CD14-positive monocyte (primary cell): ENCODE data around the gene TFG. TPM values are rescaled to one million over a fixed set of nuclear protein-coding genes. Genes with fewer than 3 reads are reported as not detected.

Experiments used
- DNase-seq, 3 donors: peaks; one replicate each; pipeline ENCODE4 v3.0.0-alpha.2; 2011 to 2022
- H2AFZ ChIP-seq: 2 replicates; pipeline ENCODE4 v1.6.0; 2012; ENCODE audit warnings: mild to moderate bottlenecking, low read depth, low read length, inconsistent platforms; ENCODE audit not compliant: insufficient read depth, poor library complexity, severe bottlenecking
- H3K27ac ChIP-seq, 2 donors: 1 replicate in 1 of 2; 2 replicates in 1 of 2; pipeline ENCODE4 v1.5.1; 2012 to 2013; ENCODE audit warnings: low read length in 2 of 2, control low read depth in 1 of 2, inconsistent platforms in 1 of 2, low read depth in 1 of 2, mild to moderate bottlenecking in 1 of 2
- H3K27me3 ChIP-seq, 2 donors: one replicate each; pipeline versions ENCODE4 v1.6.0 to v1.6.1; 2011 to 2013; ENCODE audit warnings: low read length in 2 of 2; ENCODE audit not compliant: control insufficient read depth in 2 of 2, insufficient read depth in 2 of 2
- H3K36me3 ChIP-seq, 2 donors: replicated peaks in 1 of 2; 1 replicate in 1 of 2; 2 replicates in 1 of 2; pipeline versions ENCODE4 v1.5.1 to v1.6.1; 2012 to 2013; ENCODE audit warnings: low read length in 2 of 2, control low read depth in 1 of 2, inconsistent platforms in 1 of 2, mild to moderate bottlenecking in 1 of 2; ENCODE audit not compliant: insufficient read depth in 2 of 2, control insufficient read depth in 1 of 2
- H3K4me1 ChIP-seq, 2 donors: 1 replicate in 1 of 2; 2 replicates in 1 of 2; pipeline versions ENCODE4 v1.5.1 to v1.6.1; 2012 to 2013; ENCODE audit warnings: low read length in 2 of 2, control low read depth in 1 of 2, inconsistent platforms in 1 of 2, mild to moderate bottlenecking in 1 of 2, moderate library complexity in 1 of 2; ENCODE audit not compliant: insufficient read depth in 2 of 2, control insufficient read depth in 1 of 2
- H3K4me2 ChIP-seq: replicated peaks from 2 replicates; pipeline ENCODE3; 2012; ENCODE audit warnings: low read length, moderate library complexity, mild to moderate bottlenecking; ENCODE audit not compliant: poor library complexity, severe bottlenecking; ENCODE audit errors: extremely low read depth
- H3K4me3 ChIP-seq, 3 experiments: fragments of 200-600 bp in 1 of 3; sonication (generic) in 1 of 3; replicated peaks in 1 of 3; 1 replicate in 2 of 3; 2 replicates in 1 of 3; pipeline ENCODE4 v1.5.1; 2011 to 2013; ENCODE audit warnings: low read length in 3 of 3, mild to moderate bottlenecking in 3 of 3, control low read depth in 2 of 3, low read depth in 2 of 3, inconsistent platforms in 1 of 3, moderate library complexity in 1 of 3
- H3K79me2 ChIP-seq: 2 replicates; pipeline ENCODE4 v1.6.0; 2012; ENCODE audit warnings: mild to moderate bottlenecking, control low read depth, inconsistent platforms, low read length, moderate library complexity; ENCODE audit not compliant: insufficient read depth
- H3K9ac ChIP-seq: 2 replicates; pipeline ENCODE4 v1.6.0; 2017; ENCODE audit warnings: low read length, mild to moderate bottlenecking; ENCODE audit not compliant: insufficient read depth, poor library complexity, severe bottlenecking
- H3K9me3 ChIP-seq, 2 donors: replicated peaks in 1 of 2; 1 replicate in 1 of 2; 2 replicates in 1 of 2; pipeline versions ENCODE4 v1.5.1 to v1.6.1; 2012 to 2013; ENCODE audit warnings: low read length in 2 of 2, control low read depth in 1 of 2; ENCODE audit not compliant: control insufficient read depth in 1 of 2, insufficient read depth in 1 of 2
- H4K20me1 ChIP-seq: 2 replicates; pipeline ENCODE4 v1.6.0; 2012; ENCODE audit warnings: mild to moderate bottlenecking, low read length, control low read depth, moderate library complexity; ENCODE audit not compliant: insufficient read depth
- H3K27ac Mint-ChIP-seq, 7 donors: one replicate each; pipeline ENCODE4 v1.8.0; 2020; ENCODE audit warnings: mild to moderate bottlenecking in 7 of 7, mixed read lengths in 7 of 7, moderate library complexity in 6 of 7, inconsistent platforms in 2 of 7
- H3K27me3 Mint-ChIP-seq, 3 donors: one replicate each; pipeline ENCODE4 v1.8.0; 2021 to 2022; ENCODE audit warnings: low read depth in 3 of 3, mild to moderate bottlenecking in 3 of 3, mixed read lengths in 3 of 3, moderate library complexity in 3 of 3, inconsistent platforms in 1 of 3
- H3K36me3 Mint-ChIP-seq, 2 donors: one replicate each; pipeline ENCODE4 v1.8.0; 2020; ENCODE audit warnings: mixed read lengths in 2 of 2, inconsistent platforms in 1 of 2, mild to moderate bottlenecking in 1 of 2
- H3K4me1 Mint-ChIP-seq: one replicate; pipeline ENCODE4 v1.8.0; 2020; ENCODE audit warnings: mild to moderate bottlenecking, mixed read lengths
- H3K4me3 Mint-ChIP-seq, 2 donors: one replicate each; pipeline ENCODE4 v1.8.0; 2020; ENCODE audit warnings: mild to moderate bottlenecking in 2 of 2, mixed read lengths in 2 of 2, moderate library complexity in 1 of 2
- H3K9me3 Mint-ChIP-seq, 7 donors: one replicate each; pipeline ENCODE4 v1.8.0; 2020 to 2022; ENCODE audit warnings: mixed read lengths in 7 of 7, mild to moderate bottlenecking in 6 of 7, moderate library complexity in 6 of 7, inconsistent platforms in 2 of 7
- WGBS: methylation state at CpG from one replicate; pipeline ENCODE4 v1.1.5; 2013; ENCODE audit warnings: missing lambda C conversion rate; ENCODE audit not compliant: insufficient coverage; 5-methylcytosine and 5-hydroxymethylcytosine counted together
- intact Hi-C, 2 donors: fragments of 100-400 bp; cut with micrococcal nuclease; formaldehyde crosslinking; loops; one replicate each; pipeline versions ENCODE4 v1.15.0 to v1.15.1; 2023
- polyA plus RNA-seq, 3 donors: library from polyadenylated mRNA; depleted of rRNA in 1 of 3; unstranded in 2 of 3; stranded (reverse) in 1 of 3; fragments of 300-500 nt in 2 of 3; fragments of >200 nt in 1 of 3; fragmentation: Illumina TruSeq in 2 of 3; gene quantifications; 1 replicate in 2 of 3; 2 replicates in 1 of 3; pipeline ENCODE4 v1.2.3, GENCODE V29; 2012 to 2021
- TF ChIP-seq, protein P1 (sequence below): fragments of 200-600 bp; IDR thresholded peaks from one replicate; pipeline ENCODE4 v1.8.0; 2022; ENCODE audit warnings: antibody characterized with exemption, mild to moderate bottlenecking

Gene TFG
- polyA plus RNA-seq, 3 donors, result 37.9 to 51.2 (median 44.8) TPM

DNA sequence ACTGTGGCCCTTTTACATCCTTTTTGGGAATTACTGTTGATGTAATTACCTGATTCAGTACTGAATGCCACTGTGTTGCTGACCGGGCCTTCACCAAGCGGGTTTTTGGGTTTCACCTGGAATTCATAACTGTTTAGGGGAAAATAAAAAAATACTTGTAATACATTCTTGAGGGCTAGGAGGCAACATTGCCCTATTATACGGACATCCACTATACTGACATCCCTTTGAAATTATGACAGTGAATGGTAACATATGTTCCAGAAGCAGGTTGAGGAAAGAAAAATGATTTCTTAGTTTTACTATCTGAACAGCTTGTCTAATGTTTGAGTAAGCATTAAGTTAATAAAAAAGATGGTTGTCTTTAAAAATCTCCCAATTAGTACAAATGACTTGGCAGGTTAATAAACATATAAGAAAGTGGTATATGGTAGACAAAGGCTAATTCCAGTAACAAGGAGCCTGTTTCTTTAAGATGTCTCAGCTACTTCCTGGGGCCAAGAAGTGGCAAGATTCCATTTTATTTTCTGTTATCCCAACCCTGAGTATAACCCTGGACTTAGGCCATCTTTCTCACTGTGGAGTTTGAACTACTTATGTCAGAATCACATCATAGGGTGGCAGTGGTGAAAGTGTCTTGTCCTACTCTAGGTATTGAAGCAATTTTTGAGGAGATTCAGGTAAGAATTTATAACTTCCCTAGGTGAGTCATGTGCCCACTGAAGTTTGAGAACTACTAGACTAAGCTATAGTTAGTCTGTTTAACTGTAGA, 45.5 kb downstream of the TFG start:
- H3K27ac Mint-ChIP-seq, result no peak overlapping the region
- no peak overlapping the region for H3K4me3 ChIP-seq
- H3K27me3 ChIP-seq, result no peaks in the 10 kb centered on the region
- H3K79me2 ChIP-seq, result no peaks in the 10 kb centered on the region
- no CpG with 5 or more reads among the region's 3 CpGs for WGBS
- H3K4me2 ChIP-seq, result no peak overlapping the region
- H3K36me3 ChIP-seq, result peaks cover 33 to 57% of the 10 kb centered on the region in 2 donors
- no peak overlapping the region for H3K27ac ChIP-seq
- TF ChIP-seq, protein P1, sequence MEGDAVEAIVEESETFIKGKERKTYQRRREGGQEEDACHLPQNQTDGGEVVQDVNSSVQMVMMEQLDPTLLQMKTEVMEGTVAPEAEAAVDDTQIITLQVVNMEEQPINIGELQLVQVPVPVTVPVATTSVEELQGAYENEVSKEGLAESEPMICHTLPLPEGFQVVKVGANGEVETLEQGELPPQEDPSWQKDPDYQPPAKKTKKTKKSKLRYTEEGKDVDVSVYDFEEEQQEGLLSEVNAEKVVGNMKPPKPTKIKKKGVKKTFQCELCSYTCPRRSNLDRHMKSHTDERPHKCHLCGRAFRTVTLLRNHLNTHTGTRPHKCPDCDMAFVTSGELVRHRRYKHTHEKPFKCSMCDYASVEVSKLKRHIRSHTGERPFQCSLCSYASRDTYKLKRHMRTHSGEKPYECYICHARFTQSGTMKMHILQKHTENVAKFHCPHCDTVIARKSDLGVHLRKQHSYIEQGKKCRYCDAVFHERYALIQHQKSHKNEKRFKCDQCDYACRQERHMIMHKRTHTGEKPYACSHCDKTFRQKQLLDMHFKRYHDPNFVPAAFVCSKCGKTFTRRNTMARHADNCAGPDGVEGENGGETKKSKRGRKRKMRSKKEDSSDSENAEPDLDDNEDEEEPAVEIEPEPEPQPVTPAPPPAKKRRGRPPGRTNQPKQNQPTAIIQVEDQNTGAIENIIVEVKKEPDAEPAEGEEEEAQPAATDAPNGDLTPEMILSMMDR, result no peak
- no peak overlapping the region for H3K9ac ChIP-seq
- H3K27me3 Mint-ChIP-seq, result no peaks in the 10 kb centered on the region
- no peak for DNase-seq
- peaks cover 45 to 48% of the 10 kb centered on the region in 2 donors for H3K36me3 Mint-ChIP-seq
- no peaks in the 10 kb centered on the region for H4K20me1 ChIP-seq
- H3K9me3 Mint-ChIP-seq, result no peaks in the 10 kb centered on the region
- no peak overlapping the region for H2AFZ ChIP-seq
- H3K9me3 ChIP-seq, result no peaks in the 10 kb centered on the region
- intact Hi-C loops, result no loop called here
- H3K4me3 Mint-ChIP-seq, result no peak overlapping the region
- H3K4me1 ChIP-seq, result no peaks in the 10 kb centered on the region
- no peaks in the 10 kb centered on the region for H3K4me1 Mint-ChIP-seq

DNA sequence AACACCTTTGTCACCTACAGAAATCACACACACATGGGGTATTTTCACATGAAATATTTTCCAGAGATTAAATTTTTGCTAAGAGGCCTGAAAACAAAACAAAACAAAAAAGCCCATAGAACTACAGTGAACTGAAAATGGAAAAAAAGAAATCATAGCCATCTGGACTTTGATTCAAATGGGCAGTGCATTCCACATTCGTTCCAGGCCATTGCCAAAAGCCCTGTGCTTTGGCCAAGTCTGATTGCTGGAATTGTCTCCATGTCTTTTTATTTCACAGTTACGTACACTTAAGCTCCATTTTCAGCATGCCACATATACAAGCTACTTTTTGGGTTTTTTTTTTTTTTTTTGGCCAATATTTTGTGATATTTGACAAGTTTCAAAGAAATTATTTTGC, 47.1 kb downstream of the TFG start:
- no peak overlapping the region for H3K27ac Mint-ChIP-seq
- no peaks in the 10 kb centered on the region for H3K9me3 Mint-ChIP-seq
- no peaks in the 10 kb centered on the region for H4K20me1 ChIP-seq
- H3K36me3 ChIP-seq, result peaks cover 18 to 40% of the 10 kb centered on the region in 2 donors
- H2AFZ ChIP-seq, result no peak overlapping the region
- H3K36me3 Mint-ChIP-seq, result peaks cover 35 to 37% of the 10 kb centered on the region in 2 donors
- H3K4me1 ChIP-seq, result no peaks in the 10 kb centered on the region
- 100% methylated on average over 1 of the region's 2 CpGs for WGBS
- H3K27me3 Mint-ChIP-seq, result peaks cover 0 to 1% (median 0%) of the 10 kb centered on the region in 3 donors
- no peaks in the 10 kb centered on the region for H3K79me2 ChIP-seq
- H3K4me3 ChIP-seq, result no peak overlapping the region
- intact Hi-C loops, result no loop called here
- H3K4me1 Mint-ChIP-seq, result no peaks in the 10 kb centered on the region
- no peak overlapping the region for H3K27ac ChIP-seq
- H3K9me3 ChIP-seq, result no peaks in the 10 kb centered on the region
- H3K4me2 ChIP-seq, result no peak overlapping the region
- no peak overlapping the region for H3K4me3 Mint-ChIP-seq
- DNase-seq, result no peak
- no peak overlapping the region for H3K9ac ChIP-seq
- TF ChIP-seq, protein P1, result no peak
- H3K27me3 ChIP-seq, result no peaks in the 10 kb centered on the region
